T-helper 17 cell (primary cell): Measurements from ENCODE around the gene CD300A. TPM values are rescaled to one million over a fixed set of nuclear protein-coding genes. Genes with fewer than 3 reads are reported as not detected.

Source experiments
- ATAC-seq: fragments of 150-1000 bp; cut with Tn5 transposase; 2 replicates; pipeline ENCODE4 v1.10.0; 2021; ENCODE audit warnings: mild to moderate bottlenecking, moderate library complexity
- DNase-seq, 3 donors: peaks; one replicate each; pipeline versions ENCODE4 v3.0.0 to v3.0.0-alpha.2; 2020 to 2021
- H3K9me3 ChIP-seq: one replicate; pipeline ENCODE4 v1.7.0; 2013; ENCODE audit warnings: low read length, mild to moderate bottlenecking; ENCODE audit not compliant: control insufficient read depth, poor library complexity, severe bottlenecking
- H3K27ac Mint-ChIP-seq: one replicate; pipeline ENCODE4 v1.8.0; 2022; ENCODE audit warnings: mild to moderate bottlenecking, moderate library complexity, mixed read lengths
- H3K27me3 Mint-ChIP-seq: one replicate; pipeline ENCODE4 v1.8.0; 2022; ENCODE audit warnings: mixed read lengths
- H3K36me3 Mint-ChIP-seq: one replicate; pipeline ENCODE4 v1.8.0; 2022; ENCODE audit warnings: low read depth, mixed read lengths
- H3K4me1 Mint-ChIP-seq: one replicate; pipeline ENCODE4 v1.8.0; 2022; ENCODE audit warnings: mild to moderate bottlenecking, mixed read lengths
- H3K4me3 Mint-ChIP-seq: one replicate; pipeline ENCODE4 v1.8.0; 2022; ENCODE audit warnings: mild to moderate bottlenecking, moderate library complexity, mixed read lengths
- total RNA-seq, 4 donors: library from RNA in 2 of 4; stranded (reverse) in 2 of 4; gene quantifications; one replicate each; pipeline ENCODE4 v1.2.3 and lab custom pipeline; 2022 to 2026

The CD300A gene
- total RNA-seq, 2 donors from 2014 or later, result 2.4 to 9.6 TPM

DNA sequence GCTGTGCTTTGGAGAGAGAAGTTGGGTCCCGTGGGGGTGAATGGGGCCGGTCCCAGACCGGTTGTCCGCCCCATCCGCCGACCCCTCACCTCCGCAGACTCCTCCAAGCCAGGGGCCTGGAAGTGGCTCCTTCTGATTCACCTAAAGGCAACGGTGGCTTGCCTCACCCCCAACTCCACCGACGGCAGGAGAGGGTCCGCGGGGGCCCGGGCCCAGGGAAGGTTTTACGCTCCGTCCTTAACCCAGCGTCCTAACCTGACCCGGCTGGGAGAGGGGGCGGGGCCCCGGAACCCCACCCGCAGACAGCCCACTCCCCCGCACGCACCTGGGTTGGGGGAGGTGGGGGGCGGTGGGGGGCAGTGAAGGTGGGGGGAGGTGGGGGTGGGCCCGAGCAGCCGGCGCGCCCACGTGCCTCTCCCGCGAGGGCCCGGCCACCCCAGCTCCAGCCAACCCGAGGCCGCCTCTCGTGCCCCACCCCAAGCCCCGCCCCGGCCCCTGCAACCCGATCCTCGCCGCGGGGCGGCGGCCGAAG lies 12.7 kb upstream of the CD300A start:
- no peak overlapping the region for H3K27ac Mint-ChIP-seq
- H3K36me3 Mint-ChIP-seq, result no peaks in the 10 kb centered on the region
- DNase-seq (peak in 2 of 3 donors; percentile 57 to 63), ATAC-seq (peak; percentile 93)
- peaks cover 6% of the 10 kb centered on the region for H3K27me3 Mint-ChIP-seq
- H3K4me1 Mint-ChIP-seq, result peaks cover 15% of the 10 kb centered on the region
- peak overlapping the region; percentile 31 for H3K4me3 Mint-ChIP-seq
- no peaks in the 10 kb centered on the region for H3K9me3 ChIP-seq

DNA sequence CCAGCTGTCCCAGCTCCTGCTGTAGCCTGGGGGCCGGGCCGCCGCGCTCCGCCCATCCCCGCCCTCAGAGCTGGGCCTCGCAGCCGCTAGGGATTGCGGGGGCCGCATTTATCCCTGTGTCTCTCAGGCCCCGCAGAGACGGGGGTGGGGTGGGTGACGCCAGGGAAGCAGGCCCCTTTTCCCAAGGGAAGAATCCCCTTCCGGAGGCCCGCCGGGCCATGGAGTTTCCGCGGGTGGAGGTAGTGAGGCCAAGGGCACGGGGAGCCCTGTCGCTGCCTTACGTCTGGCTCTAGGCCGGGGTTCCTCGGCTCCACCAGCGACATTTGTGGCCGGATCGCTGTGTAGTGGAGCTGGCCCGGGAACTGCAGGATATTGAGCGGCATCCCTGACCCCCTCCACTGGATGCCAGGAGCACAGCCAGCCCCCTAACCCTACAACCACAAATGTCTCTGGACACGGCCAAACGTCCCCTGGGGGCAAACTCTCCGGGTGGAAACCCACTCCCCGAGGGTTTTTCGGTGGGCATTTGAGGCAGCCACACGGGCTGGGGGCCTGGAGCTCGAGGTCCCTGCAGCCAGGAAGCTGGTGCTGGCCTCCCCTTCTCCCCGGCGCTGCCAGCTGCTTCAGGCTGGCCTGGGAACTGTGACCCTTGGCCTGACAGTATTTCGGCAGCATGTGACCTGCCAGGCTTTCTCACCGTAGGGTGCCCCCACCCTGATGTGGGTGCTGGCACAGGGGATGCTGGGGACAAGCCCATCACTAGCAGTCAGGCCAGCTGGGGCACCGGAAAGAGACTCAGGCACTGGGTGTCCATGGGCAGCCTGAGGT lies 12.0 kb upstream of the CD300A start:
- H3K27me3 Mint-ChIP-seq, result peaks cover 6% of the 10 kb centered on the region
- ATAC-seq (peak; percentile 29), DNase-seq (peak in 1 of 3 donors; percentile 45)
- no peaks in the 10 kb centered on the region for H3K36me3 Mint-ChIP-seq
- peak overlapping the region; percentile 39 for H3K27ac Mint-ChIP-seq
- H3K4me3 Mint-ChIP-seq, result peak overlapping the region; percentile 31
- peaks cover 15% of the 10 kb centered on the region for H3K4me1 Mint-ChIP-seq
- H3K9me3 ChIP-seq, result no peaks in the 10 kb centered on the region

DNA sequence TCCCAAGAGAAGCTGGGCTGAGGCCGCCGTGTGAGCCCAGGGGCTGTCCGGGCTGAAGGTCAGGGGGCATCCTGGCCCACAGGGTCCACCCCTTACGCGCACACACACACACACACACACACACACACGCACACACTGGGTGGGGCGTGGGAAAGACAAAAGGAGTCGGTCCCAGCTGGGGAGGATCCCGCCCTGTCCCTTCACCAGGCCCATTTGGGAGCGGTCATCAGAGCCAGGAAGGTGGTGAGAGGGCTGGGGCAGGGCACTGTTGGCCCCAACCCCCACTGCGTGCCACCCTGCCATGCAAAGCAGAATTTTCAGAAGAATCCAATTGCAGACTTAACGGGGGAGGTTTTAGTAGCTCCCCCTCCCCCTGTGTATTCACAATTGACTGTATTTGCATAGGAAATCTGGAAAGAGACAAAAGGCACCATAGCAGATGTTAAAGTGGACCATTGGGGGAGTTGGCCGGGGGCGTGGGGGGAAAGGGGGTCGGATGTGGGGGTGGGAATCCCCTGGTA lies 11.3 kb upstream of the CD300A start:
- H3K9me3 ChIP-seq, result no peaks in the 10 kb centered on the region
- no peak for ATAC-seq
- no peak for DNase-seq
- peaks cover 17% of the 10 kb centered on the region for H3K4me1 Mint-ChIP-seq
- H3K27me3 Mint-ChIP-seq, result peaks cover 6% of the 10 kb centered on the region
- peak overlapping the region; percentile 39 for H3K27ac Mint-ChIP-seq
- H3K36me3 Mint-ChIP-seq, result no peaks in the 10 kb centered on the region
- H3K4me3 Mint-ChIP-seq, result no peak overlapping the region

DNA sequence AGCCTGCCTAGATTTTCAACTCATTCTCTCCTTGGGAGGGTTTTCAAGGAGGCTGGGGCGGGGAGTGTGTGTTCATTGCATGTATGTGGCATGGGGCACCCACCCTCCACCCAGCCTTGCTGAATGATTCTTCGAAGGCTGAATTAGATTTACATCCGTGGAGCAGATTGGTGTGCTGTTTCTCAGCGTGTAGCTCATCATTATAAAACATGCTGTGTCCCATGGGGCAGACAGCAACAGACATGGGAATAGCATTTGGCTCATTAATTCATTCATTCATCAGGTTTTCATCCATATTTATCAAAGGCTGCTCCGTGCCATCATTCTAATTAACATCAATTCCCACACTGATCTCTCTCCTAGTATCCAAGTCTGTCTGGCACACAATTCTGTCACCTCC lies 10.6 kb upstream of the CD300A start:
- Mint-ChIP-seq H3K27ac (no peak overlapping the region), H3K4me3 (peak overlapping the region; percentile 39)

DNA sequence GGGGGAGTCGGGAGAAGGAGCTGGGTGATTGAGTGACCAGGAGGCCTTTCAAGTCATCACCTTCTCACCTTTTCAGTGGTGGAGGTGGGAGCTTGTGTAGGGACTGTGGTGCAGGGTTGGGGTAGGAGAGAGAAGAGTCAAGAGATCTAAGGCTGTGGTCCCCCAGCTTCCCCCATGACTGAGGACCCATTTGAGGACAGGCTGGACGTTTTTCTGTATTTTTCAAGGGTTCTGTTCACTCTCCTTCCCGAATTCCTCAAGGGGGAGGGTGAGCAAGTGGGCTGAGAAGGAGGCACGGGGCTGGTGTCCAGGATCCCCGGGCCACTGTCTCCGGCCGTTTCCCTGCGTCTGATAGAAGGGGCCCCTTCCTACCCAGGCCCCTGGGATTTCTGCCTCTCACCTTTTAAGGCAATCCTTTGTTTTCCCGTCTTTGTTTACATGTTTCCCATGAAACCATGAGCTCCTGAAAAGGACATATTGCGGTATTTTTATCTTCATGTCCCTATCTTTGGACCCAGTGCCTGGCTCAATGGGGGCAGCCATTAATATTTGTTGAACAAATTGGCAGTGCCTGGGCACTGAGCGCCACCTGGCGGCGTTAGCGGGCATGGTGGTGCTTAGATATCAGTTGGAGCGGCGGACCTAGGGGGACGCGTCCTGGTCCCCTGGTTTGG lies 9.2 kb upstream of the CD300A start:
- Mint-ChIP-seq H3K4me1 (peaks cover 24% of the 10 kb centered on the region), H3K27ac (no peak overlapping the region), H3K4me3 (no peak overlapping the region)

More for the DNA sequence above, 10.6 kb upstream of the CD300A start:
- no peak for ATAC-seq
- Mint-ChIP-seq H3K36me3 (no peaks in the 10 kb centered on the region), H3K27me3 (peaks cover 4% of the 10 kb centered on the region), H3K4me1 (peaks cover 20% of the 10 kb centered on the region)
- no peaks in the 10 kb centered on the region for H3K9me3 ChIP-seq
- DNase-seq, result no peak

DNA sequence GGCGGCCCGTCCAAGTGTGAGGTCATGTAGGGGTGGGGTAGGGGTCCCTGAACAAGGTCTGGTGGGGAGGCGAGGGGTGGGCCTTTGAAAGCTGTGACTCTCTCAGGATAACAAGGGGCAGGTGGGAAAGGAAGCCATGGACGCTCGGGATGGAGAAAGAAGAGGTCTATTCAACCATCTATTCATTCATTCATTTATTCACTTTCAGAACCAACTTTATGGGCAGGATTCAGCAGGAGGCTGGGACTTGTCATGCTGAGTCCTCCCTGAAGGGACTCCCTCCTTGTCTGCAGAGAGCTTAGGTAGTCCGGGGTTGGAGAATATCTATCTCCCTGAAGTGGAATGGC lies 8.6 kb upstream of the CD300A start:
- Mint-ChIP-seq H3K4me1 (peaks cover 27% of the 10 kb centered on the region), H3K27ac (no peak overlapping the region), H3K4me3 (no peak overlapping the region), H3K36me3 (no peaks in the 10 kb centered on the region), H3K27me3 (no peaks in the 10 kb centered on the region)
- ATAC-seq (no peak), DNase-seq (no peak)
- no peaks in the 10 kb centered on the region for H3K9me3 ChIP-seq

More for the DNA sequence above, 9.2 kb upstream of the CD300A start:
- Mint-ChIP-seq H3K27me3 (no peaks in the 10 kb centered on the region), H3K36me3 (no peaks in the 10 kb centered on the region)
- peak; percentile 65 for ATAC-seq
- no peaks in the 10 kb centered on the region for H3K9me3 ChIP-seq
- peak; percentile 52 to 67 (median 62) for DNase-seq

DNA sequence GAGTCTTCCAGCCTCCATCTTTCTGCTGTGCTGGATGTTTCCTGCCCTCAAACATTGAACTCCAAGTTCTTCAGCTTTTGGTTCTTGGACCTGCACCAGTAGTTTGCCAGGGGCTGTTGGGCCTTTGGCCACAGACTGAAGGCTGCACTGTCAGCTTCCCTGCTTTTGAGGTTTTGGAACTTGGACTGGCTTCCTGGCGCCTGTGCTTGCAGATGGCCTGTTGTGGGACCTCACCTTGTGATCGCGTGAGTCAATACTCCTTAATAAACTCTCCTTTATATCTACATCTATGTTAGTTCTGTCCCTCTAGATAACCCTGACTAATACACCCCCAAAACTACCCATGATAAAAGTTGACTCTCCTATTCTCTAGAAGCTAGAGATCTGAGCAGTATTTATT lies 7.6 kb upstream of the CD300A start:
- no peaks in the 10 kb centered on the region for H3K36me3 Mint-ChIP-seq
- peaks cover 35% of the 10 kb centered on the region for H3K4me1 Mint-ChIP-seq
- ATAC-seq, result no peak

DNA sequence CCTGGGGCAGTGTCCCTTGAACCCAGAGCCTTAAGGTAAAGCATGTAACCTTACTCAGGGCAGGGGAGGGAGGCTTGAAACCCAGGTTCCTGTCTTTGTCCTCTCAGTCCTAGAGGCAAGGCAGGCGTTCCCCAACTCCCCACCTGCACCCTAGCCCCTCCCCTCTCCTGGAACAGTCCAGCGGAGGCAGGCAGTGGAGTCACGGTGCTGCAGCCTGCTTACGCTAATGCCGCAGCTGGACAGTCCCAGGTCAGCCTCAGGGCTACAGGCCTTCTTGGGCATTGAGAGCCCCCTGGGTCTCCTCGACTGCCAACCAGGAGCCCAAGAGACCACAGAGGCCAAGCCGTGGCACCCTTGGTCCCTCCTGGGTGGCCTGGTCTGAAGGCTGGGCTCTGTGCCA lies 6.8 kb upstream of the CD300A start:
- Mint-ChIP-seq H3K4me3 (no peak overlapping the region), H3K36me3 (no peaks in the 10 kb centered on the region), H3K27me3 (no peaks in the 10 kb centered on the region), H3K27ac (peak overlapping the region; percentile 78), H3K4me1 (peaks cover 35% of the 10 kb centered on the region)
- H3K9me3 ChIP-seq, result no peaks in the 10 kb centered on the region
- DNase-seq (no peak), ATAC-seq (no peak)

More for the DNA sequence above, 7.6 kb upstream of the CD300A start:
- H3K27ac Mint-ChIP-seq, result no peak overlapping the region
- no peak overlapping the region for H3K4me3 Mint-ChIP-seq
- H3K9me3 ChIP-seq, result no peaks in the 10 kb centered on the region
- DNase-seq, result no peak
- no peaks in the 10 kb centered on the region for H3K27me3 Mint-ChIP-seq

DNA sequence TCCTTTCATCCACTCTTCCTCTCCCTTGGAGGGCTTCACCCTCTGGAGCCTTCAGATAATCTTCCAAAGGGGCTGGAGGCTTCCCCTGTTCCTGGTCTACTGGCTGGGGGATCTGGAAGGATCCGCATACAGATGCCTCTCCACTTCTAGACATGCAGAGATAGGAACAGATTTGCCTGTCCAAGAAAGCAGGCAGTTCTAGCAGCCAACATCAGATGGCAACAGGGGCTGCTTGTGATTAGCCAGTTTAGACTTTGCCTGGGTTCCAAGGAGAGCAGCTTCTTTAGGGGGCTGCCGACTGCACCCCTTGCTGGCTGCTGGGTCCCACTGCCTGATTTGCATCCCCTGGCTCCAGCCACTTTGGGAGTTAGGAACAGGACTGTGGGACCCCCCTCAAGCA lies 6.2 kb upstream of the CD300A start:
- ATAC-seq, result no peak
- Mint-ChIP-seq H3K36me3 (no peaks in the 10 kb centered on the region), H3K4me3 (no peak overlapping the region), H3K27me3 (no peaks in the 10 kb centered on the region), H3K27ac (peak overlapping the region; percentile 78), H3K4me1 (peaks cover 35% of the 10 kb centered on the region)
- no peak for DNase-seq
- H3K9me3 ChIP-seq, result no peaks in the 10 kb centered on the region

DNA sequence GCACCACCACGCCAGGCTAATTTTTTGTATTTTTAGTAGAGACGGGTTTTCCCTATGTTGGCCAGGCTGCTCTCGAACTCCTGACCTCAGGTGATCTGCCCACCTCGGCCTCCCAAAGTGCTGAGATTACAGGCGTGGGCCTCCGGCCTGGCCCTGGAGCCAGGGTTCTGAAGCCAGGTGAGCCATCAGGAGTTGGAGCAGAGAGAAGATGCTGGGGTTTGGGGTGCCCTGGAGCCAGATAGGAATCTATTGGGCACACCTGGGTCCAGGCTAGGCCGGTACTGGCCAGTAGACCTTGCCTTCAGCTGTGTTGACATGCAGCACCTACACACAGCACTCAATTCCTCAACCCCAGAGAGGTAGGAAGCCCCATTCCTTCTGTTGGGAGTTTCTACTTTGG lies 5.4 kb upstream of the CD300A start:
- Mint-ChIP-seq H3K4me3 (no peak overlapping the region), H3K4me1 (peaks cover 35% of the 10 kb centered on the region), H3K36me3 (no peaks in the 10 kb centered on the region), H3K27me3 (no peaks in the 10 kb centered on the region), H3K27ac (peak overlapping the region; percentile 21)
- DNase-seq (no peak), ATAC-seq (no peak)
- no peaks in the 10 kb centered on the region for H3K9me3 ChIP-seq

DNA sequence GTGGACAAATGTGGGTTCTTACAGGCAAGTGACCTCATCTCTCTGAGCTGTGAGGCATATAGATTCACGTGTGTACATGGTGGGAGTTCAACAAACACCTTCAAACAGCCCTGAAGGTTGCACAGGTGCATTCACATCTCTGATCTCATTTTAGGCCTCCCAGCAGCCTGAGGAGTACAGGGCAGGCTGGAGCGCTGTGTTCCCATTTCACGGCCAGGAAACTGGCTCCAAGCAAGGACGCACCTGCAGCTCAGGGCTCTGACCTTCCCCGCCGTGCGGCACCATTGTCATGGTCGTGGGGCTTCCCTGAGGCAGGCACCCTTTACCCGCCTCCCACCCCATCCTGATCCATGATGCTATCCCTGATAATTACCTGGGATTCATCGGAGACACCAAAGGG lies 4.8 kb upstream of the CD300A start:
- Mint-ChIP-seq H3K27ac (peak overlapping the region; percentile 21), H3K36me3 (no peaks in the 10 kb centered on the region), H3K4me3 (no peak overlapping the region), H3K27me3 (no peaks in the 10 kb centered on the region), H3K4me1 (peaks cover 35% of the 10 kb centered on the region)
- no peak for ATAC-seq
- H3K9me3 ChIP-seq, result no peaks in the 10 kb centered on the region
- DNase-seq, result no peak

DNA sequence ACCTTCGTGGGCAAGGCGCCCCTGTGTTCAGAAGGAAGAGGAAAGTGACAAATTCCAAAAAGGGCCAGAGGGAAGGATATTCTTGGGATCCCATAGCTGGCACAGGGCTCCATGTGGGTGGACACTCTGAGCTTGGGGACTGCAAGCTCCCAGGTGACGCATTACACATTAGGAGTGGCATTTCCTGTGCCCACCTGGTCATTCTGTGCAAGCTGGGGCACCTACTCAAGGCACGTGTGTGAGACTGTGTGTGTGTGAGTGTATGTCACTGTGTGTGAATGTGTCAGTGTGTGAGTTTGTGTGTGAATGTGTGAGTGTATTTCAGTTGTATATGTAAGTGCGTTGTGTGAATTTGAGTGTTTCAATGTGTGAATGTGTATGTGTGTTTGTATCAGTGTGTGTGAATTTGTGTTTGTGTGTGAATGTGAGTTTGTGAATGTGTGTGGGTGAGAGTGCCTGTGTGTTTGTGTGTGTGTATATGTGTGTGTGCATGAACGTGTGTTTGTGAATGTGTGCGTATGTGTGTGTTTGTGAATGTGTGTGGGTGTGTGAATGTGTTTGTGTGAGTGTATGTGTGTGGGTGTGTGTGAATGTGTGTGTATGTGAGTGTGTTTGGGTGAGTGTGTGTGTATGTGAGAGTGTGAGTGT lies 1.6 kb upstream of the CD300A start:
- DNase-seq (no peak), ATAC-seq (no peak)
- peaks cover 31% of the 10 kb centered on the region for H3K4me1 Mint-ChIP-seq
- no peak overlapping the region for H3K4me3 Mint-ChIP-seq
- H3K36me3 Mint-ChIP-seq, result no peaks in the 10 kb centered on the region
- no peak overlapping the region for H3K27ac Mint-ChIP-seq
- H3K9me3 ChIP-seq, result no peaks in the 10 kb centered on the region
- no peaks in the 10 kb centered on the region for H3K27me3 Mint-ChIP-seq
